GM23338 (cell line): ENCODE data around the gene TRAPPC3L. TPM values are rescaled to one million over a fixed set of nuclear protein-coding genes. Genes with fewer than 3 reads are reported as not detected.

Source experiments
- ATAC-seq: fragments of 200-7000 bp; cut with Tn5 transposase; 3 replicates; pipeline ENCODE4 v1.9.1; 2020
- DNase-seq: peaks from one replicate; pipeline ENCODE4 v3.0.0-alpha.2; 2015; ENCODE audit warnings: low spot score
- H2AFZ ChIP-seq: fragments of 200-600 bp; sonication (generic); 2 replicates; pipeline ENCODE4 v1.8.0; 2016; ENCODE audit warnings: antibody characterized with exemption, mild to moderate bottlenecking, moderate library complexity
- H3F3A ChIP-seq: fragments of 200-600 bp; sonication (generic); replicated peaks from 2 replicates; pipeline ENCODE4 v1.8.0; 2017; ENCODE audit warnings: antibody characterized with exemption, mixed run types, low read depth
- H3K27ac ChIP-seq: fragments of 200-600 bp; sonication (generic); 2 replicates; pipeline ENCODE4 v1.6.1; 2016; ENCODE audit warnings: low read depth
- H3K27me3 ChIP-seq: fragments of 200-600 bp; sonication (generic); 2 replicates; pipeline ENCODE4 v1.8.0; 2016; ENCODE audit warnings: mild to moderate bottlenecking, mixed run types, moderate library complexity; ENCODE audit not compliant: insufficient read depth
- H3K36me3 ChIP-seq: fragments of 200-600 bp; sonication (generic); 2 replicates; pipeline ENCODE4 v1.8.0; 2016; ENCODE audit warnings: mild to moderate bottlenecking; ENCODE audit not compliant: insufficient read depth
- H3K4me1 ChIP-seq: fragments of 200-600 bp; sonication (generic); 2 replicates; pipeline ENCODE4 v1.8.0; 2016; ENCODE audit warnings: mild to moderate bottlenecking, moderate library complexity; ENCODE audit not compliant: insufficient read depth
- H3K4me2 ChIP-seq: fragments of 200-600 bp; sonication (generic); 2 replicates; pipeline ENCODE4 v1.7.1; 2017; ENCODE audit warnings: mixed run types
- H3K4me3 ChIP-seq: fragments of 200-600 bp; sonication (generic); 2 replicates; pipeline ENCODE4 v1.6.1; 2016; ENCODE audit warnings: mixed run types
- H3K79me2 ChIP-seq: fragments of 200-600 bp; sonication (generic); replicated peaks from 2 replicates; pipeline ENCODE4 v1.8.0; 2017; ENCODE audit warnings: mild to moderate bottlenecking; ENCODE audit not compliant: insufficient read depth
- H3K9me2 ChIP-seq: fragments of 200-600 bp; sonication (generic); 2 replicates; pipeline ENCODE4 v1.8.0; 2017; ENCODE audit not compliant: insufficient read depth
- H4K20me1 ChIP-seq: fragments of 200-600 bp; sonication (generic); replicated peaks from 2 replicates; pipeline ENCODE4 v1.8.0; 2017; ENCODE audit warnings: mild to moderate bottlenecking; ENCODE audit not compliant: insufficient read depth
- H3K27ac Mint-ChIP-seq: 2 replicates; pipeline ENCODE4 v1.8.0; 2020; ENCODE audit warnings: inconsistent platforms, mild to moderate bottlenecking, moderate library complexity, mixed read lengths
- H3K27me3 Mint-ChIP-seq: 3 replicates; pipeline ENCODE4 v1.8.0; 2022; ENCODE audit warnings: low read depth, mild to moderate bottlenecking, moderate library complexity, mixed read lengths, inconsistent platforms; ENCODE audit not compliant: insufficient read depth, poor library complexity
- H3K36me3 Mint-ChIP-seq: 3 replicates; pipeline ENCODE4 v1.8.0; 2021; ENCODE audit warnings: low read depth, mild to moderate bottlenecking, inconsistent platforms, moderate library complexity, mixed read lengths
- H3K4me1 Mint-ChIP-seq: 3 replicates; pipeline ENCODE4 v1.8.0; 2020; ENCODE audit warnings: mild to moderate bottlenecking, inconsistent platforms, mixed read lengths
- H3K4me3 Mint-ChIP-seq: 3 replicates; pipeline ENCODE4 v1.8.0; 2021; ENCODE audit warnings: moderate library complexity, mild to moderate bottlenecking, inconsistent platforms, mixed read lengths
- H3K9me3 Mint-ChIP-seq: 3 replicates; pipeline ENCODE4 v1.8.0; 2020; ENCODE audit warnings: moderate library complexity, mild to moderate bottlenecking, inconsistent platforms, mixed read lengths
- CREB1 ChIP-seq: fragments of 250-450 bp; sonication (Bioruptor Pico); IDR thresholded peaks from 2 replicates; pipeline ENCODE4 v1.5.0; 2020; ENCODE audit warnings: low read depth, mild to moderate bottlenecking, moderate library complexity
- EZH2 ChIP-seq: fragments of 200-600 bp; sonication (generic); IDR thresholded peaks from one replicate; pipeline ENCODE4 v1.8.0; 2017; ENCODE audit warnings: antibody characterized with exemption, mild to moderate bottlenecking, low read depth; ENCODE audit not compliant: unreplicated experiment
- EZH2phosphoT487 ChIP-seq: fragments of 200-600 bp; sonication (generic); IDR thresholded peaks from one replicate; pipeline ENCODE4 v1.8.1; 2018; ENCODE audit warnings: antibody characterized with exemption; ENCODE audit not compliant: unreplicated experiment
- JUNB ChIP-seq: IDR thresholded peaks from one replicate; pipeline ENCODE4 v1.6.1; 2016; ENCODE audit warnings: antibody characterized with exemption; ENCODE audit not compliant: unreplicated experiment
- NANOG ChIP-seq: IDR thresholded peaks from 2 replicates; pipeline ENCODE4 v1.6.1; 2016; ENCODE audit warnings: antibody characterized with exemption, borderline replicate concordance
- POLR2AphosphoS5 ChIP-seq: IDR thresholded peaks from 2 replicates; pipeline ENCODE4 v1.6.1; 2016; ENCODE audit warnings: antibody characterized with exemption, low read depth
- STAT1 ChIP-seq: IDR thresholded peaks from one replicate; pipeline ENCODE4 v1.6.1; 2016; ENCODE audit warnings: antibody characterized with exemption; ENCODE audit not compliant: unreplicated experiment
- ZNF114 ChIP-seq: fragments of 250-450 bp; sonication (Bioruptor Pico); IDR thresholded peaks from 2 replicates; pipeline ENCODE4 v1.5.0; 2020; ENCODE audit warnings: mild to moderate bottlenecking, moderate library complexity
- ZNF331 ChIP-seq: fragments of 250-450 bp; sonication (Bioruptor Pico); IDR thresholded peaks from 2 replicates; pipeline ENCODE4 v1.5.0; 2020; ENCODE audit warnings: low read depth, mild to moderate bottlenecking, moderate library complexity
- polyA plus RNA-seq: library from polyadenylated mRNA; unstranded; fragments of >200 nt; fragmentation: Nextera tagmentation; extraction: Ambion mirVana; gene quantifications from 2 replicates; pipeline ENCODE4 v1.2.1, GENCODE V29; 2016
- total RNA-seq: library from RNA; depleted of rRNA; stranded (reverse); fragments of >200 nt; shearing (Covaris generic); gene quantifications from 2 replicates; pipeline ENCODE4 v1.2.3, GENCODE V29; 2014
- TF ChIP-seq, protein P1 (sequence below): fragments of 250-450 bp; sonication (Bioruptor Pico); IDR thresholded peaks from 2 replicates; pipeline ENCODE4 v1.5.0; 2020; ENCODE audit warnings: mild to moderate bottlenecking, moderate library complexity
- TF ChIP-seq, protein P2 (sequence below): IDR thresholded peaks from 2 replicates; pipeline ENCODE4 v1.6.1; 2016; ENCODE audit warnings: antibody characterized with exemption
- TF ChIP-seq, protein P3 (sequence below), 2 experiments: fragments of 200-600 bp in 1 of 2; sonication (generic) in 1 of 2; conservative IDR thresholded peaks; 2 replicates each; pipeline versions ENCODE4 v1.5.1 to v1.6.1; 2016 to 2017; ENCODE audit warnings: antibody characterized with exemption in 2 of 2, low read depth in 2 of 2, mild to moderate bottlenecking in 2 of 2, moderate library complexity in 1 of 2
- TF ChIP-seq, protein P4 (sequence below): IDR thresholded peaks from one replicate; pipeline ENCODE4 v1.6.1; 2018; ENCODE audit warnings: antibody characterized with exemption; ENCODE audit not compliant: unreplicated experiment

The TRAPPC3L gene
- total and polyA plus RNA-seq, 2 experiments from 2014 or later, result not detected

DNA sequence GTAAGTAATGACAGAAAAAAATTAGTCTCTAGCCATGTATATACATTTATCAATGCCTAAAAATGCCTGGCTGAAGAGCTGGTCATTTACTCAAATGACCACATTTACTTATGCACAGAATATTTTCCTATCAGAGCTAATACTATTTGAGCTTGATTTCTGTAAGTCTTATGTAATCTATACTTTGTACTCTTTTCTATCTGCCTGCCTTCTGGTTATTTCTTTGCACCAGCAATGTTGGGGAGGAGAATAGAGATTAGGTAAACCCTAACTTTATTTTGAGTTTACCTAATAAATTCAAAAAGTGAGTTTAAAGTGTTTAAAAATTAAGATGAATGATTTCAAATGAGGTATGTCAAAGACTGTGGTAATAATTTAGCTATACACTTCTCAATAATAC lies 30.3 kb downstream of the TRAPPC3L start:
- Histone ChIP-seq H2AFZ (peak overlapping the region; percentile 75; the same call in 1 of the 2 replicates), H3F3A (no peaks in the 10 kb centered on the region), H4K20me1 (no peaks in the 10 kb centered on the region), H3K36me3 (no peaks in the 10 kb centered on the region), H3K4me2 (no peak overlapping the region), H3K27me3 (no peaks in the 10 kb centered on the region), H3K79me2 (no peaks in the 10 kb centered on the region), H3K4me1 (no peaks in the 10 kb centered on the region), H3K27ac (no peak overlapping the region), H3K4me3 (no peak overlapping the region), H3K9me2 (no peaks in the 10 kb centered on the region)
- TF ChIP-seq ZNF331 (CRISPR knock-in tag), result no peak
- TF ChIP-seq, protein P1, sequence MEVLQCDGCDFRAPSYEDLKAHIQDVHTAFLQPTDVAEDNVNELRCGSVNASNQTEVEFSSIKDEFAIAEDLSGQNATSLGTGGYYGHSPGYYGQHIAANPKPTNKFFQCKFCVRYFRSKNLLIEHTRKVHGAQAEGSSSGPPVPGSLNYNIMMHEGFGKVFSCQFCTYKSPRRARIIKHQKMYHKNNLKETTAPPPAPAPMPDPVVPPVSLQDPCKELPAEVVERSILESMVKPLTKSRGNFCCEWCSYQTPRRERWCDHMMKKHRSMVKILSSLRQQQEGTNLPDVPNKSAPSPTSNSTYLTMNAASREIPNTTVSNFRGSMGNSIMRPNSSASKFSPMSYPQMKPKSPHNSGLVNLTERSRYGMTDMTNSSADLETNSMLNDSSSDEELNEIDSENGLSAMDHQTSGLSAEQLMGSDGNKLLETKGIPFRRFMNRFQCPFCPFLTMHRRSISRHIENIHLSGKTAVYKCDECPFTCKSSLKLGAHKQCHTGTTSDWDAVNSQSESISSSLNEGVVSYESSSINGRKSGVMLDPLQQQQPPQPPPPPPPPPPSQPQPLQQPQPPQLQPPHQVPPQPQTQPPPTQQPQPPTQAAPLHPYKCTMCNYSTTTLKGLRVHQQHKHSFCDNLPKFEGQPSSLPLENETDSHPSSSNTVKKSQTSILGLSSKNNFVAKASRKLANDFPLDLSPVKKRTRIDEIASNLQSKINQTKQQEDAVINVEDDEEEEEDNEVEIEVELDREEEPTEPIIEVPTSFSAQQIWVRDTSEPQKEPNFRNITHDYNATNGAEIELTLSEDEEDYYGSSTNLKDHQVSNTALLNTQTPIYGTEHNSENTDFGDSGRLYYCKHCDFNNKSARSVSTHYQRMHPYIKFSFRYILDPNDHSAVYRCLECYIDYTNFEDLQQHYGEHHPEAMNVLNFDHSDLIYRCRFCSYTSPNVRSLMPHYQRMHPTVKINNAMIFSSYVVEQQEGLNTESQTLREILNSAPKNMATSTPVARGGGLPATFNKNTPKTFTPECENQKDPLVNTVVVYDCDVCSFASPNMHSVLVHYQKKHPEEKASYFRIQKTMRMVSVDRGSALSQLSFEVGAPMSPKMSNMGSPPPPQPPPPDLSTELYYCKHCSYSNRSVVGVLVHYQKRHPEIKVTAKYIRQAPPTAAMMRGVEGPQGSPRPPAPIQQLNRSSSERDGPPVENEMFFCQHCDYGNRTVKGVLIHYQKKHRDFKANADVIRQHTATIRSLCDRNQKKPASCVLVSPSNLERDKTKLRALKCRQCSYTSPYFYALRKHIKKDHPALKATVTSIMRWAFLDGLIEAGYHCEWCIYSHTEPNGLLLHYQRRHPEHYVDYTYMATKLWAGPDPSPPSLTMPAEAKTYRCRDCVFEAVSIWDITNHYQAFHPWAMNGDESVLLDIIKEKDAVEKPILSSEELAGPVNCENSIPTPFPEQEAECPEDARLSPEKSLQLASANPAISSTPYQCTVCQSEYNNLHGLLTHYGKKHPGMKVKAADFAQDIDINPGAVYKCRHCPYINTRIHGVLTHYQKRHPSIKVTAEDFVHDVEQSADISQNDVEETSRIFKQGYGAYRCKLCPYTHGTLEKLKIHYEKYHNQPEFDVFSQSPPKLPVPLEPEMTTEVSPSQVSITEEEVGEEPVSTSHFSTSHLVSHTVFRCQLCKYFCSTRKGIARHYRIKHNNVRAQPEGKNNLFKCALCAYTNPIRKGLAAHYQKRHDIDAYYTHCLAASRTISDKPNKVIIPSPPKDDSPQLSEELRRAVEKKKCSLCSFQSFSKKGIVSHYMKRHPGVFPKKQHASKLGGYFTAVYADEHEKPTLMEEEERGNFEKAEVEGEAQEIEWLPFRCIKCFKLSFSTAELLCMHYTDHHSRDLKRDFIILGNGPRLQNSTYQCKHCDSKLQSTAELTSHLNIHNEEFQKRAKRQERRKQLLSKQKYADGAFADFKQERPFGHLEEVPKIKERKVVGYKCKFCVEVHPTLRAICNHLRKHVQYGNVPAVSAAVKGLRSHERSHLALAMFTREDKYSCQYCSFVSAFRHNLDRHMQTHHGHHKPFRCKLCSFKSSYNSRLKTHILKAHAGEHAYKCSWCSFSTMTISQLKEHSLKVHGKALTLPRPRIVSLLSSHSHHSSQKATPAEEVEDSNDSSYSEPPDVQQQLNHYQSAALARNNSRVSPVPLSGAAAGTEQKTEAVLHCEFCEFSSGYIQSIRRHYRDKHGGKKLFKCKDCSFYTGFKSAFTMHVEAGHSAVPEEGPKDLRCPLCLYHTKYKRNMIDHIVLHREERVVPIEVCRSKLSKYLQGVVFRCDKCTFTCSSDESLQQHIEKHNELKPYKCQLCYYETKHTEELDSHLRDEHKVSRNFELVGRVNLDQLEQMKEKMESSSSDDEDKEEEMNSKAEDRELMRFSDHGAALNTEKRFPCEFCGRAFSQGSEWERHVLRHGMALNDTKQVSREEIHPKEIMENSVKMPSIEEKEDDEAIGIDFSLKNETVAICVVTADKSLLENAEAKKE, result no peak
- TF ChIP-seq, protein P2, sequence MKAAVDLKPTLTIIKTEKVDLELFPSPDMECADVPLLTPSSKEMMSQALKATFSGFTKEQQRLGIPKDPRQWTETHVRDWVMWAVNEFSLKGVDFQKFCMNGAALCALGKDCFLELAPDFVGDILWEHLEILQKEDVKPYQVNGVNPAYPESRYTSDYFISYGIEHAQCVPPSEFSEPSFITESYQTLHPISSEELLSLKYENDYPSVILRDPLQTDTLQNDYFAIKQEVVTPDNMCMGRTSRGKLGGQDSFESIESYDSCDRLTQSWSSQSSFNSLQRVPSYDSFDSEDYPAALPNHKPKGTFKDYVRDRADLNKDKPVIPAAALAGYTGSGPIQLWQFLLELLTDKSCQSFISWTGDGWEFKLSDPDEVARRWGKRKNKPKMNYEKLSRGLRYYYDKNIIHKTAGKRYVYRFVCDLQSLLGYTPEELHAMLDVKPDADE, result no peak
- no peak for TF ChIP-seq EZH2phosphoT487
- no peak for TF ChIP-seq JUNB
- TF ChIP-seq, protein P3, sequence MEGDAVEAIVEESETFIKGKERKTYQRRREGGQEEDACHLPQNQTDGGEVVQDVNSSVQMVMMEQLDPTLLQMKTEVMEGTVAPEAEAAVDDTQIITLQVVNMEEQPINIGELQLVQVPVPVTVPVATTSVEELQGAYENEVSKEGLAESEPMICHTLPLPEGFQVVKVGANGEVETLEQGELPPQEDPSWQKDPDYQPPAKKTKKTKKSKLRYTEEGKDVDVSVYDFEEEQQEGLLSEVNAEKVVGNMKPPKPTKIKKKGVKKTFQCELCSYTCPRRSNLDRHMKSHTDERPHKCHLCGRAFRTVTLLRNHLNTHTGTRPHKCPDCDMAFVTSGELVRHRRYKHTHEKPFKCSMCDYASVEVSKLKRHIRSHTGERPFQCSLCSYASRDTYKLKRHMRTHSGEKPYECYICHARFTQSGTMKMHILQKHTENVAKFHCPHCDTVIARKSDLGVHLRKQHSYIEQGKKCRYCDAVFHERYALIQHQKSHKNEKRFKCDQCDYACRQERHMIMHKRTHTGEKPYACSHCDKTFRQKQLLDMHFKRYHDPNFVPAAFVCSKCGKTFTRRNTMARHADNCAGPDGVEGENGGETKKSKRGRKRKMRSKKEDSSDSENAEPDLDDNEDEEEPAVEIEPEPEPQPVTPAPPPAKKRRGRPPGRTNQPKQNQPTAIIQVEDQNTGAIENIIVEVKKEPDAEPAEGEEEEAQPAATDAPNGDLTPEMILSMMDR (conservative IDR thresholded peaks at IDR 0.05; ENCODE audit: low read depth in 2 of 2), result no peak
- no peak for TF ChIP-seq STAT1
- no peak for TF ChIP-seq POLR2AphosphoS5
- TF ChIP-seq NANOG, result no peak
- no peak for TF ChIP-seq ZNF114 (CRISPR knock-in tag)
- TF ChIP-seq EZH2, result no peak
- no peak for TF ChIP-seq CREB1 (CRISPR knock-in tag)
- TF ChIP-seq, protein P4, sequence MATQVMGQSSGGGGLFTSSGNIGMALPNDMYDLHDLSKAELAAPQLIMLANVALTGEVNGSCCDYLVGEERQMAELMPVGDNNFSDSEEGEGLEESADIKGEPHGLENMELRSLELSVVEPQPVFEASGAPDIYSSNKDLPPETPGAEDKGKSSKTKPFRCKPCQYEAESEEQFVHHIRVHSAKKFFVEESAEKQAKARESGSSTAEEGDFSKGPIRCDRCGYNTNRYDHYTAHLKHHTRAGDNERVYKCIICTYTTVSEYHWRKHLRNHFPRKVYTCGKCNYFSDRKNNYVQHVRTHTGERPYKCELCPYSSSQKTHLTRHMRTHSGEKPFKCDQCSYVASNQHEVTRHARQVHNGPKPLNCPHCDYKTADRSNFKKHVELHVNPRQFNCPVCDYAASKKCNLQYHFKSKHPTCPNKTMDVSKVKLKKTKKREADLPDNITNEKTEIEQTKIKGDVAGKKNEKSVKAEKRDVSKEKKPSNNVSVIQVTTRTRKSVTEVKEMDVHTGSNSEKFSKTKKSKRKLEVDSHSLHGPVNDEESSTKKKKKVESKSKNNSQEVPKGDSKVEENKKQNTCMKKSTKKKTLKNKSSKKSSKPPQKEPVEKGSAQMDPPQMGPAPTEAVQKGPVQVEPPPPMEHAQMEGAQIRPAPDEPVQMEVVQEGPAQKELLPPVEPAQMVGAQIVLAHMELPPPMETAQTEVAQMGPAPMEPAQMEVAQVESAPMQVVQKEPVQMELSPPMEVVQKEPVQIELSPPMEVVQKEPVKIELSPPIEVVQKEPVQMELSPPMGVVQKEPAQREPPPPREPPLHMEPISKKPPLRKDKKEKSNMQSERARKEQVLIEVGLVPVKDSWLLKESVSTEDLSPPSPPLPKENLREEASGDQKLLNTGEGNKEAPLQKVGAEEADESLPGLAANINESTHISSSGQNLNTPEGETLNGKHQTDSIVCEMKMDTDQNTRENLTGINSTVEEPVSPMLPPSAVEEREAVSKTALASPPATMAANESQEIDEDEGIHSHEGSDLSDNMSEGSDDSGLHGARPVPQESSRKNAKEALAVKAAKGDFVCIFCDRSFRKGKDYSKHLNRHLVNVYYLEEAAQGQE, result no peak
- Mint-ChIP-seq H3K27ac (no peak overlapping the region), H3K36me3 (no peaks in the 10 kb centered on the region), H3K4me3 (no peak overlapping the region), H3K9me3 (no peaks in the 10 kb centered on the region), H3K27me3 (peaks cover 1% of the 10 kb centered on the region), H3K4me1 (peaks cover 12% of the 10 kb centered on the region; the same call in 2 of the 3 replicates)
- DNase-seq (no peak), ATAC-seq (no peak)
